ENCODE results near the gene SND1. TPM values are rescaled to one million over a fixed set of nuclear protein-coding genes. Genes with fewer than 3 reads are reported as not detected.

Gene SND1
- total RNA-seq, 1 donor from 2014 or later = 85.9 TPM

DNA sequence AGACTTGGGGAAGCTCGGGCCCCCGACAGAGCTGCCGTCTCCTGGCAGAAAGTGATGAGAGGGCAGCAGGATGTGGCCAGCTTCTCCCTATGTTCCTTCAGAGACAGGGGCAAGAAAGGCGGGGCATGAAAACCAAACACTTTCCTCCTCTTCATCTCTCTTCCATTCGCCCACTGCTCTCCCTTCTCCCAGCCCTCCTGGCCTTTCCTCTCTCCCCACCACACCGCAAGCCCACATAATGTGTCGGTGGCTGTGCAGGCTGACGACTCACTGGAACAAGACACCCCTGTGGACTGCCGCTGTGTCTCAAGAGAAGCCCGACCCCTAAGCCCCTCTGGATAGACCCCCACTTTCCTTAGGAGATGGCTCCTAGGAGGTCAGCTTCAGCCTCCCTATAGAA lies 438.5 kb downstream of the SND1 start:
- no peak for DNase-seq (ENCODE audit: extremely low spot score in 2 of 2)
- H3K9me3 ChIP-seq = no peaks in the 10 kb centered on the region
- H3K27ac ChIP-seq = no peak overlapping the region
- H3K36me3 ChIP-seq = peaks cover 0 to 45% of the 10 kb centered on the region in 2 donors
- no peak overlapping the region for H3K4me3 ChIP-seq
- intact Hi-C loops (cut with DNase I) = no loop called here
- no peaks in the 10 kb centered on the region for H3K4me1 ChIP-seq
- TF ChIP-seq POLR2A (IDR thresholded peaks at IDR 0.05) (no peak), POLR2AphosphoS5 (IDR thresholded peaks at IDR 0.05; ENCODE audit: insufficient read depth in 1 of 2, low read depth in 1 of 2) (no peak)
- TF ChIP-seq, protein P1, sequence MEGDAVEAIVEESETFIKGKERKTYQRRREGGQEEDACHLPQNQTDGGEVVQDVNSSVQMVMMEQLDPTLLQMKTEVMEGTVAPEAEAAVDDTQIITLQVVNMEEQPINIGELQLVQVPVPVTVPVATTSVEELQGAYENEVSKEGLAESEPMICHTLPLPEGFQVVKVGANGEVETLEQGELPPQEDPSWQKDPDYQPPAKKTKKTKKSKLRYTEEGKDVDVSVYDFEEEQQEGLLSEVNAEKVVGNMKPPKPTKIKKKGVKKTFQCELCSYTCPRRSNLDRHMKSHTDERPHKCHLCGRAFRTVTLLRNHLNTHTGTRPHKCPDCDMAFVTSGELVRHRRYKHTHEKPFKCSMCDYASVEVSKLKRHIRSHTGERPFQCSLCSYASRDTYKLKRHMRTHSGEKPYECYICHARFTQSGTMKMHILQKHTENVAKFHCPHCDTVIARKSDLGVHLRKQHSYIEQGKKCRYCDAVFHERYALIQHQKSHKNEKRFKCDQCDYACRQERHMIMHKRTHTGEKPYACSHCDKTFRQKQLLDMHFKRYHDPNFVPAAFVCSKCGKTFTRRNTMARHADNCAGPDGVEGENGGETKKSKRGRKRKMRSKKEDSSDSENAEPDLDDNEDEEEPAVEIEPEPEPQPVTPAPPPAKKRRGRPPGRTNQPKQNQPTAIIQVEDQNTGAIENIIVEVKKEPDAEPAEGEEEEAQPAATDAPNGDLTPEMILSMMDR (IDR thresholded peaks at IDR 0.05) = no peak
- H3K27me3 ChIP-seq = no peaks in the 10 kb centered on the region

DNA sequence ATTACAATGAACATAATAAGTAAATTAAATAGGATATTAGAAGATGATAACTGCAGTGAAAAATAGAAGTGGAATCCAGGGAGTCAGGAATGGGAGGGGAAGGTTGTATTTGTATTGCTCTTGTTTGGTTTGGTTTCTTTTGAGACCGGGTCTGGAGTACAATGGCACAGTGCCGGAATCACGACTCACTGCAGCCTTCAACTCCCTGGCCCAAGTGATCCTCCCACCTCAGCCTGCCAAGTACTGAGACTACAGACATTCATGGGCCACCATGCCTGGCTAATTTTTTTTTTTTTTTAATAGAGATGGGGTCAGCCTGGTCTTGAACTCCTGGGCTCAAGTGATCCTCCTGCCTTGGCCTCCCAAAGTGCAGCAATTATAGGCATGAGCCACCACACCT lies 439.1 kb downstream of the SND1 start:
- intact Hi-C loops (cut with DNase I) = no loop called here
- Histone ChIP-seq H3K27ac (no peak overlapping the region), H3K4me1 (no peaks in the 10 kb centered on the region), H3K4me3 (no peak overlapping the region), H3K36me3 (peaks cover 0 to 39% of the 10 kb centered on the region in 2 donors), H3K9me3 (no peaks in the 10 kb centered on the region), H3K27me3 (no peaks in the 10 kb centered on the region)
- TF ChIP-seq, protein P1 (IDR thresholded peaks at IDR 0.05) = no peak
- TF ChIP-seq POLR2AphosphoS5 (IDR thresholded peaks at IDR 0.05; ENCODE audit: insufficient read depth in 1 of 2, low read depth in 1 of 2) (no peak), POLR2A (IDR thresholded peaks at IDR 0.05) (no peak)
- DNase-seq (ENCODE audit: extremely low spot score in 2 of 2) = no peak

DNA sequence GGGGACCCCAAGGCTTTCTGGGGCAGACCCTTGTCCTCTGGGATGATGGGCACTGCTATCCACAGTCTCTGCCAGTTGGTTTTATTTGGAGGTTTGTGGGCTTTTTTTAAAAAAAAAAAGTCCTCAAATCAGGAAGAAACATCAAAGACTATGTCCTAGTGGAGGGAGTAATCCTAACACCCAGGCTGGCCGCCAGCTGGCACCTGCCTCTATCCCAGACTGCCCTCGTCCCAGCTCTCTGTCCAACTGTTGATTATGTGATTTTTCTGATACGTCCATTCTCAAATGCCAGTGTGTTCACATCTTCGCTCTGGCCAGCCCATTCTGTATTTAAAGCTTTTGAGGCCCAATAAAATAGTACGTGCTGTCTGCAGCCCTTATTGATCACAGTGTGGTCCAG lies 440.2 kb downstream of the SND1 start:
- no peaks in the 10 kb centered on the region for H3K4me1 ChIP-seq
- DNase-seq (ENCODE audit: extremely low spot score in 2 of 2) = no peak
- peaks cover 0 to 33% of the 10 kb centered on the region in 2 donors for H3K36me3 ChIP-seq
- no peak overlapping the region for H3K4me3 ChIP-seq
- intact Hi-C loops (cut with DNase I) = no loop called here
- H3K27me3 ChIP-seq = no peaks in the 10 kb centered on the region
- H3K9me3 ChIP-seq = no peaks in the 10 kb centered on the region
- H3K27ac ChIP-seq = no peak overlapping the region
- TF ChIP-seq POLR2AphosphoS5 (IDR thresholded peaks at IDR 0.05; ENCODE audit: insufficient read depth in 1 of 2, low read depth in 1 of 2) = no peak

DNA sequence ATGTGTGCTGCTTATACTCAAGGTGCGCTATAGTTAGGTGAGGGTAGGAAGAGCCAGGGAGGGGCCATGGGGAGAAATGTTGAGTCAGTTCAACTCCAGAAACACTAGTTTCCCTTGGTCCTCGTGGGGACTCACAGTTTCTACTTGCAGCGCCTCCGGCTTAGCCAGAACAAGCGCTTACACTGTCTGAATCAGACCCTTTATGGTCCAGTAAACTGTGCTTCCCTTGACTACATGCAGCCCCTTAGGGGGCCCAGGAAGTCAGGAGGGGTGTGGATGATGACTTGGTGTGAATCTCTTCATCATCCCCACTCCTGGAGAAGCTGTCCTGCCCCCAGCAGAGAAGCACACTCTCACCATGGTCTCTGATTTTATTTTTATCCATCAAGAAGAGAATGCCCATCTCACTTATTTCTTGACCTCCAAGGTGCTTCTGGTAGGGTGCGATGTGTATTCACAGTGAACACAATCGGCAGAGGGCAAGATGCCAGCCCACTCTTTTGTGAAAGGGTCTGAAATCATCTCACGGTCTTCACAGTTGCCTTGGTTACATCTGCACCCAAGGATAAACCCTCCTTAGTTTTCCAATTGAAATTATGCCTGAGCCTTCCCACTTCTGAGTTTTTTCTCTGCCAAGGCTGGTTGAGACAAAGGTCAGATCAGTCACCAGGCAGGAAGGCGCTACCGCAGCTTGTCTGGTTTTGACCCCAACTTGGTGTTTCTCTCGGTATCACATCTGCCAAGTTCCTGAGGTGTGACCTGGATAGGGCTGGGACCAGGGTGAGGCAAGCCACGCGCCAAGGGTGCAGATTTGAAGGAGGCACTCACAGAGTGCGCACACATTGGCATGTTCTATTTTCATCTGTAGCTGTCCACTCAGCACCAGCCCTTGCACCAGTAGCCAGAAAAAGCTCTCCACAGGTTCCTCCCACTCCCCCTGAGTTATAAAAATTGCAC lies 441.9 kb downstream of the SND1 start:
- no peak for TF ChIP-seq POLR2A (IDR thresholded peaks at IDR 0.05)
- TF ChIP-seq, protein P1 (IDR thresholded peaks at IDR 0.05) = no peak
- no peak for TF ChIP-seq POLR2AphosphoS5 (IDR thresholded peaks at IDR 0.05; ENCODE audit: insufficient read depth in 1 of 2, low read depth in 1 of 2)
- H3K36me3 ChIP-seq = peaks cover 0 to 33% of the 10 kb centered on the region in 2 donors
- H3K27me3 ChIP-seq = no peaks in the 10 kb centered on the region
- DNase-seq (ENCODE audit: extremely low spot score in 2 of 2) = no peak
- H3K27ac ChIP-seq = no peak overlapping the region
- no peaks in the 10 kb centered on the region for H3K9me3 ChIP-seq
- H3K4me3 ChIP-seq = no peak overlapping the region
- no peaks in the 10 kb centered on the region for H3K4me1 ChIP-seq
- intact Hi-C loops (cut with DNase I) = no loop called here

DNA sequence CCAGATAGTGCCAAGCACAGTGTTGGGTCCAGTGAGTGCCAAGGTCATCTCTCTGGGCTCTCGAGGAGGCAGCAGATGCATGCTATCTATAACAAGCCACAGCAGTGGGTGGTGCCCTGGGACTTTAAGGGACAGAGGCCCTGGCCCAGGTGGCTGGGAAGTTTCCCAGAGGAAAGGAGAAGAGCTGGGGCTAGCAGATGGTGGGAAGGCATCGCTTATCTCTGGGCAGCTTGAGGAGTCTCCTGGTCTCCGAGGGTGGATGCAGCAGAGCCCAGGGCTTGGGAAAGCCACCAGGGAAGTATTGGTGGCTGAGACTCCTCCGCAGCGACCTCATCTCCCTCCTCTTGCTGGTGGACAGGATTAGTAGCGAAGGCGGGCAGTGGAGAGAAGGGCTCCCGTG lies 442.7 kb downstream of the SND1 start:
- no peaks in the 10 kb centered on the region for H3K9me3 ChIP-seq
- no peak for TF ChIP-seq POLR2A (IDR thresholded peaks at IDR 0.05)
- TF ChIP-seq, protein P1 (IDR thresholded peaks at IDR 0.05) = no peak
- intact Hi-C loops (cut with DNase I) = no loop called here
- H3K4me3 ChIP-seq = no peak overlapping the region
- H3K36me3 ChIP-seq = peaks cover 0 to 25% of the 10 kb centered on the region in 2 donors
- H3K27me3 ChIP-seq = no peaks in the 10 kb centered on the region
- H3K4me1 ChIP-seq = no peaks in the 10 kb centered on the region
- no peak overlapping the region for H3K27ac ChIP-seq
- no peak for DNase-seq (ENCODE audit: extremely low spot score in 2 of 2)

Data from vagina (tissue), 2 donors.